UCSD-AML1 (cell line): ENCODE results near the gene PKNOX2.

Experiments used
- DNase-seq: peaks from one replicate; lab custom pipeline; 2025; ENCODE audit not compliant: unreplicated experiment; lab: John Stamatoyannopoulos, UW

Gene PKNOX2

DNA sequence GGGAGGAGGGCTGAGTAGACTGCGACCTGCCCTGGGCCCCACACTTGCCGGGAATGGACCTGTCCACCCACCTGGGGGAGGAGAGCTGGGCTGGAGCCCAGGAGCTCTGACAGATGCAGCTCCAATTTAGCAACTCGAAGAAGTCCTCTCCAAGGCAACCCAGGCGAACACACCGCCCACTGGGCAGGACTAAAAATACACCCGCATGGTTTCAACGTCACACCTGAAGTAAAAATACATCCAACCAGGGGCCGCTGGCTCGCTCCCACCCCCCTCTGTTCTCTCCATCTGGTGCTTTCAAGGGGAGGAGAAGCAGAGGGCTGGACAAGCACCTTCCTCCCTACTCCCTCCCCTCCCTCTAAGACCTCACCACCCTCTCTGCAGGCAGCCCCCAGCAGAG lies 211.6 kb downstream of the PKNOX2 start:
- no peak for DNase-seq

DNA sequence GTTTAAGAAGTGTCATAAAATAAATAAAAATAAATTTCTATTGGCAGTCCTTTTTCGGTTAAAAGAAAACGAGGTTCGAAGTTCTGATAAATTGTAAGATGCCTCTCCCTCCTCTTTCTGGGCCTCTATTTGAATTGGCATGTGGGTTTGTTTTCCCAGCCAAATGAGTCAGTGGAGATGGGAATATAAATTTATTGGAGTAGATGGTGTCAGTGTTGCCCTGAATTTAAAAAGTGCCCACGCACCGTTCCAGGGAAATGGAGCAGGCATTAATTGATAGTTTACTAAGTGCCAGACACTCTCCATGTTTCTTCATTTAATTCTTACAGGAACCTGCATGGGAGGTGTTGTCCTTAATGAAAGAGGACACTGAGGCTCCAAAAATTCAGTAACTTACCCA lies 212.3 kb downstream of the PKNOX2 start:
- DNase-seq = no peak

- no peak for DNase-seq
Measured at GRCh38 chr11:125378083-125378482, 213.5 kb downstream of the PKNOX2 start.

DNA sequence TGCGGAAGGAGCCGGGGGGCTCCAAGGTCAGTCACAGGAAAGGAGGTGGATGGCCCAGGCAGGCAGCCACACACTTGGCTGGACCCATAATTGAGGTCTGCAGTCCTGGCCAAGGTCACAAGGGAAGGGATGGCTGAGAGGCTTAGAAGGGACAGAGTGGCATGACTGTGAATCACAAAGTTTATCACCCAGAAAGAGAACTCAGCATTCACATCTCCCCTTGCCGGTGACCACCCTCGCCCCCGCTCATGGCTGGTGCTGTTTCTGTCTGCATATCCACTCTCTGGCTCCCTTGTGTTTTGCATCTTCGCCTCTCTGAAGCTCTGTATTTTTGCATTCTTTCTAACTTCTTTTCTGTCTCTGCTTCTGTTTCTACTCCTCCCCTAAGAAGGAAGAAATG lies 214.0 kb downstream of the PKNOX2 start:
- no peak for DNase-seq

GRCh38 chr11:125379565-125379964 lies 215.0 kb downstream of the PKNOX2 start:
- DNase-seq = no peak

- no peak for DNase-seq
Measured at GRCh38 chr11:125379981-125380380, 215.4 kb downstream of the PKNOX2 start.

- no peak for DNase-seq
Measured at GRCh38 chr11:125380756-125381445, 216.3 kb downstream of the PKNOX2 start.

- no peak for DNase-seq
Measured at GRCh38 chr11:125381499-125382044, 217.0 kb downstream of the PKNOX2 start.

DNA sequence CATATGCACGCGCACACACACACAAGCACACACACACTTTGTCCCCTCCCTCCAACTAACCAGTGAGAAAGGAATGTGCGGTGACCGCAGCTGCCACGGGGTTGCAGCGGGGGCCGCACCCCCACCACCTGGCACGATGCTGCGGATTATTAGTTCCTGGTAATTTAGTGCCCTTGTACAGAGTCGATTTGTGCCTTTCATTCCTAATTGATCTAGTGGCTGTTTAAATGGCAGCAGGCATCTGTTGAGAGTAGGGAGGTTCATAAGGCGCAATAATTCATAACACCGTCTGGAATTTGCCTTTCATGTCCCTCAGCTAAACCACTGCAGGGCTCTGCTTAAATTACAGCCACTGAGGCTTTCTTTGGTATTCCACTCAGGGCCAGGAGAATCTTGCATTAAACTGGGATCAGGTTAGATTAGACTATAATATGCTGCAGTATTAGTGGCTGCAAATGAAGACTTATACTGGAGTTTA lies 217.8 kb downstream of the PKNOX2 start:
- DNase-seq = no peak

DNA sequence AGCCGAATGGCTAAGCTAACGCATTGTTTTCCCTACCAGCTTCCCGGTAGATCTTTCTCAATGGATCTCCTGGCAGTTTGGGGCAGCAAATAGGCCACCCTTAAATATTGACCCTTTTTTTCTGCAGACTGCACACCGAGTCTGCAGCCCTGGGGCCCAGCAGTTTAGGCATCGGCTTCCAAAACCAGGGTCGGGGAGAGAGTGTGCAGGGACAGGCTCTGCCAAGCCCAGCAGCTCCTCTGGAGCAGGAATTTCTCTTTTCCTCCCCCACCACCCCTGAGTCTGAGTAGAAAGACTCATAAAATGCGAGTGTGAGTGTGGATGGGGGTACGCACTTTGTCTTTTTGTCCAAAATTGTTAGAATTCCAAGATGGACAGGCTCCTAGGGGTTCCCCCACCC lies 218.3 kb downstream of the PKNOX2 start:
- no peak for DNase-seq

DNA sequence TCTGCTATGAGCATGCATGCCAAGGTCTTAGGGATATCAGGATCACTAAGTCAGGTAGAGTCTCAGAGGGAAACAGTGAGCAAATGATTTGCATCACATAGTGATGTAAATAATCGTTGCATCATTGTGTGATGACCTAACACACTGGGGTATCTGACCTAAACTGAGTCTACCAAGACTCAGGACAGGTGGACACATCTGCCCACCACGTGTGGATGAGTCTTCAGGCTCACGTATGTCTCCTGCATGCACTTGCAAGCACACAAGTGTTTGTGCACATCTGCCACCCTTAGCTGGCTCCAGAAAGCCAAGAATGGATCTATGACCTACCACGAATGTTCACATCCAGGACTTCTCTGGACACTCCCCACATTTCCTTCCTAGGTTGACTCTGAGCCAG lies 220.3 kb downstream of the PKNOX2 start:
- no peak for DNase-seq

DNA sequence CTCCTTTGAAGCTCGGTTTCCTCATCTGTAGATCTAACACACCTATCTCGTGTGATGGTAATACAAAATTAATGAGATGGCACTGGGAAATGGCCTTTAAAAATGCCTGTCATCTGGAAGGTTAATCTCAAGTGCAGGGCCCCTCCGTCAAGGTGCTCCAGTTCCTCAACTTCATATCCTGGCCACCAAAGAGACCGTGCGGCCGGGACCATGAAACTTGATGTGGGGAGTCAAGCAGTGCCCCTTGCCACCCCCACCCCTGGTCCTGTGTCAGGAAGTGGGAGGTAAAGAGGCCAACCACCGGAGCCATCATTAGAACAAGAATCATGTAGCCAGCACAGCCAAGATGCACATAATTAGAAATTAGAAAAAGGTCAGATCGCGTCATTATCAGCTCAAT lies 223.3 kb downstream of the PKNOX2 start:
- no peak for DNase-seq

- no peak for DNase-seq
Measured at GRCh38 chr11:125388611-125389010, 224.1 kb downstream of the PKNOX2 start.

- DNase-seq = no peak
Measured at GRCh38 chr11:125389339-125390166, 225.0 kb downstream of the PKNOX2 start.

DNA sequence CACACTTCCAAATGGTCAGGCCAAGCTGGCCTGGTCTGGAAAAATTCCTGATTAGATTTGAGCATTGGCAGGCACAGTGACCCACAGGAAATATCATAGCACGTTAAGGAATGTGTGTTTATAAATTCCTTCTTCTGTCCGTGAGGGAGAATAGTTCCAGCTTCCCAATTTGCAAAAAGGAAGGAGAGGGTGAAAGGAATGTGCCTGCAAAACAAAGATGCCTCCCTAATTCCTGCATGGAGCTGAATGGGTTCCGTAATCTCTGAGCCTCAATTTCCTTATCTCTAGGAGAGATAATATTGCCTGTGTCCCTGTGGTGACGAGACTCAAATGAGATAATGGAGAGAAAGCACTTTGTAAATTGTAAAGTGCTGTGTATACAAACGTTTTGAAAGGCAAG lies 226.4 kb downstream of the PKNOX2 start:
- no peak for DNase-seq

DNA sequence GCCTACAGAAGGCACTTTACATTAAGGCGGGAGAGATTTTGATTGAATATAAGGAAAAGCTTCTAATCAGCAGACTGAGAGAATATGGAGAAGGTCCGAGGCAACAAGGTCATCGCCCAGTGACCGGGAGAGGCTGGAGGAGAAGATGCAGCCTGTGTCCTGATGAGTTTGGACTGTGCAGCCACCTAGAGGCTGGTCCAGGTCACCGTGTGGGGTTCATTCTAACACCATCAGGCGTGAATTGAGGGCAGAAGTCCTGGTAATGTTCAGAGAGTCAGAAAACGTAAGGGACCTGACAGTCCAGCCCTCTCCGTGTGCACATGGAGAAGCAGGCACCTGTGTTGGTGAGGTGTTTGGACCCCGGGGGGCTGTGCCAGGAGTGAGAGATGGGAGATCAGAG lies 228.8 kb downstream of the PKNOX2 start:
- no peak for DNase-seq

GRCh38 chr11:125394296-125394695 lies 229.7 kb downstream of the PKNOX2 start:
- no peak for DNase-seq

- no peak for DNase-seq
Measured at GRCh38 chr11:125397421-125397820, 232.9 kb downstream of the PKNOX2 start.

- no peak for DNase-seq
Measured at GRCh38 chr11:125398475-125398874, 233.9 kb downstream of the PKNOX2 start.

- no peak for DNase-seq
Measured at GRCh38 chr11:125398994-125399640, 234.6 kb downstream of the PKNOX2 start.

- no peak for DNase-seq
Measured at GRCh38 chr11:125399945-125400344, 235.4 kb downstream of the PKNOX2 start.

GRCh38 chr11:125401235-125401634 lies 236.7 kb downstream of the PKNOX2 start:
- no peak for DNase-seq
